NCI-H128 (cell line): Measurements from ENCODE around the gene CNMD.

Experiments used
- DNase-seq: peaks from one replicate; lab custom pipeline; 2025; ENCODE audit not compliant: unreplicated experiment; lab: John Stamatoyannopoulos, UW

CNMD gene

DNA sequence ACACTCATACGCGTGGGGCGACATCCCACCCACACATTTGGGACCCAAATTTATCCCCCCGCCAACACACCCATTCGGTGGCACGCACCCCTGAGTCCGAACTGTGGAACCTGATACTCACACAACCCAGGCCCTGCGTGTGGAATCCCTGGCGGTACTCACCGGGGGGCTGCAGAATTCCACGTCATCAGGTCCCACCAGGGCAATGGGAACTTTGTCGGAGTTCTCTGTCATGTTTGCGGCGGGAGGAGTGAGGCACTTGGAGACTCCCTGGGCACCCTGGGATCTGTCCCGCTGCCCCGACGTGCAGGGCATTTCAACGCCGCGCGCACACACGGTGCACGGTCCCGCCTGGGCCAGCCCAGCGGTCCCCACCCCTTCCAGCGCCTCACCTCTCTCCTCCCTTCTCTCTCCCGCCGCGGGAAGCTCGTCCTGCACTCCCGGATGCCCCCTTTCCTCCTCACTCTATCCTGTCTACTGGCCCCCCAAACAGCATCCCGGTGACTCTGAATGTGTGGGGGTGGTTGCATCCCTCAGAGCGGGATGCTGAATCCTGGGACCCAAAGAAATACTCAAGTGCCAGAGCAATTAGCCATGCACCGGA, at the start of gene CNMD:
TSS of gene CNMD (minus strand) at position 353 of the 604 bp plus-strand sequence. CDS start at position 234, 119 bp downstream.
- DNase-seq = no peak

DNA sequence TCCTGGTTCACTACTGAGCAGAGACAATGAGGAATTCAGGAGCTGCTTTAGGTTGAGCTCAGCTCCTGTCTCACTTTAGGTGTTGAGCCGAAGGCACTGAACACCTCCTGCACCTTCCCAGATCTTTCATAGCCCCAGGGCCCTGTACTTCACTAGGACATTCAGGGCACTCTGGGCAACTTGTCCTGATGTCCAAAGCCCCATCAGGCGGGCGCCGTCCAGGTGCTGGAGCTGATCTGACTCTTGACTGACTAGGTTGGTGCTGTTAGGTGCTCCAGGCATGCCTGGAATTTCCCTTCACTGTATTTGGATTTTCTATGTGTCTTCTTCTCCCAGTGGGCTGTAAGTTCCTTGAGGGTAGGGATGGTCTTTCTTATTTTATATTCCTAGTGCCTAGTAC, 48.4 kb upstream of the CNMD start:
- no peak for DNase-seq

DNA sequence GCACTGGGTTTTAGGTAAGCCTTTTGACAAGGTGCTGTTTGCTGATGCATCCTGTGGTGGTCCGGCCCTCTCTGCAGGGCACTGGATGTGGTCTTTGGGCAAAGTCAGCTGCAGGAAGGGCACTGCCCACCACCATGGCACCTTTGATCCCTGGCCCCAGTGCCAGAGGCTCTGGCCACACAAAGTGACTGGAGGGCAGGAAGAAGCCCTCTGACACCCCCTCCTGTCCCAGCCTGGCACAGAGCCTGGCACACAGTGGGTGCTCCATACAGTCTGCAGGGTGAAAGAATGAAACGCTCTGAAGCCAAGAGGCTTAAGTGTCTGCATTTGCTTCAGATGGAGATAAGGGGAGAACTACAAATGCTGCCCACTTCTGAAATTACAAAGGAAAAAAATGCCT, 47.6 kb upstream of the CNMD start:
- no peak for DNase-seq

DNA sequence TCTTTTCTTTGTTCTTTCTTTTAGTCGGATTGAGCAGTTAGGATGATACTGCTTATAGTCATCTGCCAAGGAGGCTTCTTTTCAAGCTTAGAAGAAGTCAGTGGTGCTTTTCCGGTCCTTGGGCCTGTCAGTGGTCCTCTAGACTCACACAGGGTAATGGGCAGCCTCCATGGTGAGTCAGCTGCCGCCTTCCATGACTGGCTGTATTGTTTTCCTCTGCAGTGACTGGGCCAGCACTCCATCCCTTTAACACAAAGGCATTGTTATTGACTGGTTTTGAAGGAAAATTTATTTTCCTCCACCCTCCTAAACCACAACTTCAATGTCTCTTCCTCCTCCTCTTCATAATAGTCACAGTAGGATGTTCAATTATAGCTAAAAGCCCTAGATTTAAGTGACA, 47.1 kb upstream of the CNMD start:
- no peak for DNase-seq

DNA sequence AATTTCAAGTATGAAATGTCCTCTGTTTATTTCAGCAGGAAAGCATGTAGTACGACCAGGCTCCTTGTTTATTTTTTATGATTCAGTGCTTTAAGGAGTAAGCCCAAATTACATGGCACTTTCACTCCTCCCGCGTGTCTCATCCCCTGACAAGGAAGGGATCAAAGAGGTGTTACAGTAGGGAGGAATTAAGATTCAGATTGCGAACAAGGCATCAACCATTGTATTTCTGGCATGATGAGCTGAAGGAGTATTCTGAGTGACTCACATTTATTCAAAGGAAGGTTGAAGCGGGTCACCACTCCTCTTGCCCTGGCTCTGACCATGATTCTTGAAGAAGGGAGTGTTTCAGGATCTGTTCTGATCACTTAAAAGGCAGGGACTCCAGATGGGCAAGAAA, 46.1 kb upstream of the CNMD start:
- no peak for DNase-seq

DNA sequence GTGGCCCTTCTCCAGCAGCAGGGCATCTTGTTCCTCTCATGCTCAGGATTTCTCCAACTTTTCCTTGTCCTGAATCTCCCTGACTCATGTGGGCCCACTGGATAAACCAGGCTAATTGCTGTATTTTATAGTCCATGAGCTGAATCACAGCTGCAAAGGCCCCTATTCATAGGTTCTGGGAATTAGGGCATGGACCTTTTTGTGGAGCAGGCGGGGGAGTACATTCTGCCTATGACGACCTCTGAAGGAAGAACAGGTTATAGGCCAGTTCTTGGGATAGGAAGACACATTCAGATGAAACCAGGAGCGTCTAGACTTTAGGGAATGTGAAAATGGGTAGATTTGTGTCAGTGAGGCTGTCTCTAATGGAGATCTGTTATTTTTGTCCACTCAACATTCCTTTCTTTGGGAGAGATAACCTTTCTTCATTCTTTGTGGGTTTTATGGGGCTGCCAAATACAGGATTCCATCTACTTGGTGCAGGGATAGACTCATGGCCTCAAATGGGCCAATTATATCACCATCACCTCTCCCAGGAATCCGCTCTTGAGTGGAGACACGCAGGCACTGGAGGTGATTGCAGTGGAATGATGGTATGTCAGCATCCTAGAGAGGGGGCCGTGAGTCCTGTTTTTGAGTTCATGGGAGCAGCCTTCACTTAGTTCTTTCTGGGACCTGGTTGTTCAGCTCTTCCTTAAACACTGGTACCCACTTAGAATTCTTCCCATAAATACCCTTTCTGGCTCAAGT, 45.1 kb upstream of the CNMD start:
- no peak for DNase-seq

DNA sequence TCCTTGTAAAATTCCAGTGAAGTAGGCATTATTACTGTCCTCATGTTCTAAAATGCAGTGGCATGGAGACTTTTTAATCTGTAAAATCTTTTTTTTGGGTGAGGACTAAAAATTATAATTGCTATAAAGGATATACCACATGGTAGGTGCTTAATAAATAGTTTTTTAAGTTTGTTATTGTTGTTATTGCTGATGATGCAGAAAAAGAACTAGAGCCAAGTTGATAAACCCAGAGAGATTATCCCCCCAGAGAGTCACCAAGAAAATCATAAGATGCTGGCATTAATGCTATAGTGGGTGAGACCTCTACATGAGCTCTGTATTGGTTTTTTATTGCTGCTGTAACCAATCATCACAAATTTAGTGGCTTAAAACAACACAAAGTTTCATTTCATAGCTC, 44.3 kb upstream of the CNMD start:
- no peak for DNase-seq

DNA sequence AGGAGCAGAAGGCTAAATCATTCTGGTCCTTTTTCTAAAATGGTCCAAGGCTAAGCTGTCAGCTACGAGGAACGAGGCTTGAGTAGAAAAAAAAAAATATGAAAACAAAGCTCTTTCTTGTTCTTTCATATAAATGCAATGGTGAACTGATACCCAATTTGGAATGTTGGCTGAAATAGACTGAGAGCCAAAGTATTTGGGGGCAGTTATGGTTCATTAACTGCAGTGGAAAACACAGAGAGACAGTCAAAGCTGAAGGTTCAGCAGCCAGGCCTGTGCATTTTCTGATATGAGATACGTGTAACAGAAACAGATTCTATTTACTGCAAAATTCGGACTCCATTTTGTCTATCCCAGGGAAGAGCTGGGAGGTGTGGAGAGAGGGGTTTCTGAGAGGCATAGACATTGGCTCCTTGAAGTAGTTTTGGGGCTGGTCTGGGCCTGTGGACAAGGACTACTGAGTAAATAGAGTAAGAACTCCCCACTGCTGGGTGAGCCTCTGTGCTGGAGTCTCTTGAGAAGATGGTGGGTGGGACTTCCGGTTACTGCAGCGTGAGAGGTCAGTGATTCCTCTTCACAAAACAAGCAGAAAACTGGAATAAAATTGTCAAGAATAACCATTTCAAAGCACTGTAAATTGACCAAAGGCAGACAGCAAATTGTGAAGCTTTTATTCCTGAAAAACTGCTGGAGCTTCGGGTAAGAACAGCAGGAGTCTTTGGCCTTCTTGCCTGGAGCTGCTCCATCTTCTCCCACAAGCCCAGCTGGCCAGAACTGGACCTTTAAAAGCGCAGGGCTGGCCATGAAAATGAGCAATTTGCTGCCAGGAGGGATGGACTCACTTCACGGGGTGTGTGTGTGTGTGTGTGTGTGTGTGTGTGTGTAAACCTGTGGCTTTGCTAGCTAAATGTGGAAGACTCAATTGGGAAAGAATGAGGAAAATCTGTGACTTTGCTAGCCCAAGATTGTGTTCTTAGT, 43.1 kb upstream of the CNMD start:
- no peak for DNase-seq

DNA sequence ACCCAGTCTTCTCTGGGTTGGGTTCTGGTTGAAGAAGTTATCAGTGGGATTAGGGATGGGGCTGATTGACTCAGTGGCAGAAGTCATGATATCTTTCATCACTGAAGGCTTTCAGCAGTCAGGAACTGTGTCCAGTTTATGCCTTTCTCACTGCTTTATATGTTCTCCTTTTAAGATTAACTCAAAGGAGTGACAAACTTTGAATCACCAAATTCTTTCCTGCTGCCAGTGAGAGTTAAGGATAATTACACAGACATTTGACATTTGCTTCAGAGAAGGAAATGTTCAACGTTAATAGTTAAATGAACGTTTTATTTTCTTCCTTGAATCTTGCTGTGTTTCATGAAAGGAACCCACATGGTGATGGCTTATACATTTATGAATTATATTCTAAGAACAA, 41.0 kb upstream of the CNMD start:
- no peak for DNase-seq

DNA sequence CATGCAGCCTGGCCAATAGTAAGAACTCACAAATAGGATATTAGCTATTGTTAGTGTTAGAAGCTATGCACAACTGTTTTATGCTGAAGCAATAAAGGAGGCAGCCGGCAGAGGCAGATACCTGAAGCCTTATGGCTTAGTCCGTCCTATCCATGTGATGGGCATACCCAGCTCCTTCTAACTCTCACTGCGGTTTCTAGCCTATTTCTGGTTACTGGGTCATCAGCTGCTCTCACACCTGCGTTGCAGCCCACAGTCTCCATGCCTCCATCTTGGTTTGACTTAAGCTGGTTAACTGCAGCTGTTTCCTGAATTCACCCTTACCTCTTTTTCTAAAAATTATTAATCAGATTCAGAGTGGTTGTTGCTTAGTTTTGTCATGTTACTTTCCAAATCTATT, 40.5 kb upstream of the CNMD start:
- no peak for DNase-seq

DNA sequence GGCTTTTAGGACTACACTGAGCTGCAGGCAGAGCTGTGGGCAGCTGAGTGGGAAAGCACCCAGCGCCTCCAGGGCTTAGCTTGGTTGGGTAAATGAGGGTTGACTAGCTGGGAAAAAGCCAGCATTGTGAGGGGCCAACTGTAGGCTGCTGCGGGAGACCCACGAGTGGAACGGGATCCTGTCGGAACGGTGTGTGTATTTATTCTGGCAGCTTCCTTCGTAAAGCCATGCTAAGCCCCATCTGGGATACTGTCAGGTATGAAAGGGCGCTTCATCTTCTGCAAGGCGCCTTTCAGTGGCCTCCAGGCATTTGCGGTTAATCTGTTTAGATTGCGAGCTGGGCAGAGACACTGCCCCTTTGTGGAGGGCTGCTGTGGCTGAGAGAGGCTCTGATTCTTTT, 39.5 kb upstream of the CNMD start:
- DNase-seq = no peak

DNA sequence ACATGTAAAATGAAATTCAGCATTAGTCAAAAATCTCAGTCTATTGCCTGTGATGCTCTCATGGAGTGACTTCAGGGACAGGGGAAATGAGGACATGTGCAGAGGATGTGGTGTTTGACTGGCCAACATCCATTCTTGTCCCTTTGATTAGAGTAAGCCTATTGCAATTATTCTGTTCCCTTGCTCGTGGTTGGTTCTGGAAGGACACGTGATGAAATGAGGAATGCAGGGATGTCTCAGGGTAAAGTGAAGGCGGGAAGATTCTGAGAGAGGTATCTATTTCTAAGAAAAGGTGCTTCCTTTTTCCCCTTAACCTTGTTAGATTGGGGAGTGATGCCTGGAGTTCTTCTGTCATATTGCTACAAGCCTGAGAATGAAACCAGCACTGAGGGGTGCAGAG, 37.1 kb upstream of the CNMD start:
- DNase-seq = no peak

DNA sequence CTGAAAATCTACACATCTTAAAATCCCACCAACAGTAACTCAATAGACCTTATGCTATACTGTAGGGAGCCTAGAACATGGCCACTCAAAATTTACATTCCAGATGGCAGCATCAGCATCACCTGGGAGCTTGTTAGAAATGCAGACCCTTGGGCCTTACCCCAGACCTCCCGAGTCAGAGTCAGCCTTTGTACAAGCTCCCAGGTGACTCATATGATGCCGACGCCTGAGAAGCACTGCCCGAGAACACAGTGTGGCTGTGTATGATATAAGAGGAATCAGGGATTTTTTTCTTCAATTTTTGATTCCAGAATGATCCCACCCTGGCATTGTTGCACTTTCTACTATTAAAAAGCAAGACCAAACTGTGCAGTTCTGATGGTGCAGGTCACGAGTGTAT, 35.9 kb upstream of the CNMD start:
- DNase-seq = no peak

DNA sequence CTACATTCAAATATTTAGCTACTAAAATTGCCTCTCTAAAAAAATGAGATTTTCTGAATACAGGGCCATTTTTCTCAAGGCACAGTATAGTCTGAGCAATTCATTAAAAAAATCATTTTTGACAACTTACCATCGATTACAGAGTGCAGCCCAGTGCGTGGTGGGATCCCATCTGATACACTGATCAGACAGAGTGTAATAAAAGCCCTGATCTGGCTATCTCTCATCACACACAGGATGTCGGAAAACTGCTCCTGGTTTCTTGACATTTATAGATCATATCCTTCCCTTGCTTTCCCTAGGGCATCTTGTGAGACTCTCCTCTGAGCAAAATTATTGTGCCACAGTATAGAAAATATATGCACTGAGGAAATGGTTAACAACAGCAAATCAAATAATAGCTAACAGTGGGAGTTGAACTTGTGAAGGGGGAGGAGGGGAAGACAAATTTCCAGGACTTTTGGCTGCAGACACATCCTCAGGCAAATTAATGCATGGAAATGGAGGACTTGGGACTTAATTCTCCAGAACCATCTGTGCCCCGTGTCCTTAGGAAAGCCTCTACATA, 28.4 kb upstream of the CNMD start:
- DNase-seq = no peak

DNA sequence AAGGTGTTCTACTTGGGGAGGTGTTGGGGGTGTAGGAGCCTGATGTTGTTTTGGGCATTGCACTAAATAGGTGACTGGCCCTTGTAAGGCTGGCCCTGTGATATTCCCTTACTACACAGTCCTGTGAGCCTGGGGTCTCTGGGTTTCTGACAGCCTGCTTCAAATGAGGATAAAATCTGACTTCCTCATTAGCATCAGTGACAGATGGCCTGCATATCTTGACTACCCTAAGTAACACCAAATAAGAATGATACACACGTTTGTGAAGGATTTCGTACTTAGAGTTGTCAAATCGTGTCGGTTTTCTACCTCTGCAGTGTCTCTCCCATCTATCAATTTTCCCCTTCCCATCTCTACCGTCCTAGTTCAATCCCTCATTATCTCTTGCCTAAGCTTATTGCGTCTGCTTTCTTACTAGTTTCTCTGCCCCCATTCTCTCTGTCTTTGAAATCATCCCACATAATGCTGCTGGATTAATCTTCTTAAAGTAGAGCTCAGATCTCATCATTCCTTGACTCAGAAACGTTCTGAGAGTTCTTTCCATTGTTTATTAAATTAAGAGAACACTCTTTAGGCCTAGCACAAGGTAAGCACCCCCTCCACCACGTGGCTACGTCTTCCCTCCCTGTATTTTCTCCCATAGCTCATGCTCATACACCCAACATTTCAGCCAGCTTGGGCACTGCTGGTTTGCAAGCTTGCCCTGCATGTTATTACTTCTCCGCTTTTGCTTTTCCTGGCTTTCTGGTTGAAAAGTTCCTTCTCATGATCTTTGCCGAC, 26.2 kb upstream of the CNMD start:
- DNase-seq = no peak

DNA sequence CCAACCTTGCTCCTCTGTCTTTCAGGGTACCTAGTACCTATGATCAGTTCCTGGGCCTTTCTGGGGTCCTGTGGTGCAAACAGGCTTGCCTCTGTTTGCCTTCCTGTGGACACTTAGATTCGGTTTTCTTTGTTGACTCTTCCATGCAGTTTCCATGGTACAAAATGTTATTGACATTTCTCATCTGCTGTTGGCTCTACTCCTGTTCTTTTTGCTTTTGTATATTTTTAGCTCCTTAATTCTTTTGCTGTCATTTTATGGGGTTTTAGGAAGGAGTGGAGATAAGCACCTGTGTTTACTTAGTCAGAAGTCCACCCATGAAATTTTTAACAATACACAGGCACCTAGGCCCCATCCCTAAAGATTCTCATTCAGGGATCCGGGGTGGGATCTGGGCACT, 20.5 kb upstream of the CNMD start:
- no peak for DNase-seq

DNA sequence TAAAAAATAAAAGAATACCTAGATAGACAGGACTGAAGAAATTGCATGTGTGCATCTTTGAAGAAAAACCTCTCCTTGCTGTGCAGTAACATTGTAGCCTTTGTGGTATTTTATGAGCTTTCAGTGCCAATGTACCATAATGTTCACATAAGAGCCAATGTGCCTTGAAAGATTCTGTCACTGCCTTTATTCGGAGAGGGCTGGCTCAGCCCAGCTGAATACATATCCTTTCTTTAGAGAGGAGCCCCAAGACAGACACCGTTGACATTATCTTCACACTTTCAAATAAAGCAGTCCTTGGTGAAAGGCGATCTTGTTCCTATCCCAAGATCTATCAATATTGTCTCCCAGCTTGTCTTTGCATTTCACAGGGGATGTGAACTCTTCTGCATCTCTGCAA, 18.5 kb upstream of the CNMD start:
- DNase-seq = no peak

DNA sequence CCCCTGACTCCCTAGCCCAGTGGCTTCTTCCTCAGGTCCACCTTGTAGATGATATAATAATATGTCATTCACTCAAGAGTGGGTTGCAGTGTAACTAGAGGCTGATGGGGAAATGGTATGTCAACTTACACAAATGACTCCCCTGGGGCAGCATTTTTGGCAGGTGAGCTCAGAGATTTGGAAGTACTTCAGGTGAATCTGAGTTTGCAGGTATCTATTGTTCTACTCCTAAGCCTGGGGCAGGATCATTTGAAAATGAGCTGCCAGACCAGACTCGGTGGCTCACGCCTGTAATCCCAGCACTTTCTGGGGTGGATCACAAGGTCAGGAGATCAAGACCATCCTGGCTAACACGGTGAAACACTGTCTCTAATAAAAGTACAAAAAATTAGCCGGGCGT, 11.6 kb upstream of the CNMD start:
- no peak for DNase-seq

DNA sequence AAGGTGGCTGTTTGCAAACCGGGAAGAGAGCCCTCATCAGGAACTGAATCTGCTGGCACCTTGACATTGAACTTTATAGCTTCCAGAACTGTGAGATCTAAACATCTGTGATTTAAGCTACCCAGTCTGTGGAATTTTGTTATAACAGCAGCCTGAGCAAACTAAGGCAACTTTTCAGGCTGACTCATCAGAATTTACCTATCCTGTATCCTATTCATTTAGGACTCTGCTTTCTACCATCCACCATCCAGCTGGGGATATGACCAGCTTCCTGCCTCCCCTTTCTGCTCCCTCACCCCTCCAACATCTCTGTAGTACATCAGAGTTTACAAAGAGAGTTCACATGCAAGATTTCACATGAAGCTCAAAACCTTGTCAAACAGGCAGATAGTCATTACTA, 11.1 kb upstream of the CNMD start:
- no peak for DNase-seq

DNA sequence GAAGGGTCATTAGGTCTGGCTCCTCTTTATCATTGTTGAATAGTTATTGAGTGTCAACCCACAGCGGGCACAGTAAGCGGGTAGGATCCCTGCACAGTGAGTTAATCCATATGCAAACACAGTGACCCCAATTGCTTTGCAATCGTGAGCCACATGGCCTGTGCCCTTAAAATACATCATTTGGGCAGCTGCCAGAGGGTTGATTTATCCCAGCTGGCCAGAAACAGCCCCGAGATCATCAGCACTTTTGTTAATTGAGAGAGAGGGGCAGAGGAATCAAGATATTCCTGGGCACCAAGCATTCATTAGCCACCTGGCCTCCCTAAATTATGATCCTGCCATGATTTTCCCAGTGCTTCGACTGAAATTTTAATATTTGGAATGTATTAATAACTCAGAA, 9.8 kb upstream of the CNMD start:
- DNase-seq = no peak

DNA sequence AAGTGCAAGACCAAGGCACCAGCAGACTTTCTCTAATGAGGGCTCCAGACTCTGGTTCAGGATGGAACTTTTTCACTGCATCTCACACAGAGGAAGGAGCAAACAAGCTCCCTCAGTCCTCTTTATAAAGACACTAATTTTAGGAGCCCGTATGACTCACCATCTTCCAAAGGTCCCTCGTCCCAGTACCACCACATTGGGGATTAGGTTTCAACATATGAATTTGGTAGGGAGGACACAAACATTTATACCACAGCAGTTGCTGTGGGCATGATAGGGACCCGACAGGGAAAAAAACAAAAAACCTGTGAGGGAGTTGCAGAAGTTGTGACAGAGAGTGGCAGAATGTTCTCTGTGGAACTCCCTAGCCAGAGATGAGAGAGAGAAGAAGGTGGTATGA, 6.5 kb upstream of the CNMD start:
- DNase-seq = no peak
